ENCODE results near the gene GAS7.

DNA sequence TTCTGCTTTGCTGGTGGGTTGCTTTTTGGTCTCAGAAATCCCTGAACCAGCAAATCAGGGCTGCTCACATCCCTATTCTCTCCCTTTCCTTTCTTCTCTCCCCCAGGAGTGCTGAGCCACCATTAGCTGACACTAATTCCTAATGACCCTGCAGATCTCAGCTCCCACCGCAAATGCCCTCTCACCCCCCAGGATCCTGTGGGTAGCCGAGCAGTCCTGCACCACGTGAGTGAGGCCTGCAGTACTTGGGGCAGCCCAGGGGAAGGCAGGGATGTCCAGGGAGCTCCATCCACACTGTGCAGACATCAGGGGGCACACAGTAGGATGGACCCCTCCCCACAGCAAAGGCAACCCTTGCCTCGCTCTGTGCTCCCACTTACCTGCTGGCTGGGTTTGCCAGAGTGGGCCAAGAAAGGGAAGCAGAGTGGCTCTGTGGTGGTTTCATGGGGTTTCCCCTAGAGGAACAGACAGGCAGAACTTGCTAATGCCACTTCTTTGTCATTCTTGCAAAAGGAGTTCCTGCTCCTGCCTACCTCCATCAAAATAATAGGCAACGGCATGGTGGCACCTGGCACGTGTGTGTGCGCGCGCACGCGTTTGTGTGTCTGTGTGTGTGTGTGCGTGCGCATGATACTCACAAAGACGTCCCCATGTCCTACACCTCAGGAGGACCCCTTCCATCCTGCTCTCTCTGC lies 135.6 kb downstream of the GAS7 start:
- no peak for TF ChIP-seq FOXA1 (IDR thresholded peaks at IDR 0.05)
- no peak for TF ChIP-seq BHLHE40 (IDR thresholded peaks at IDR 0.05; ENCODE audit: borderline replicate concordance)
- TF ChIP-seq SP1 (IDR thresholded peaks at IDR 0.05), result no peak
- TF ChIP-seq ELF4 (IDR thresholded peaks at IDR 0.05), result no peak
- TF ChIP-seq, protein P1, sequence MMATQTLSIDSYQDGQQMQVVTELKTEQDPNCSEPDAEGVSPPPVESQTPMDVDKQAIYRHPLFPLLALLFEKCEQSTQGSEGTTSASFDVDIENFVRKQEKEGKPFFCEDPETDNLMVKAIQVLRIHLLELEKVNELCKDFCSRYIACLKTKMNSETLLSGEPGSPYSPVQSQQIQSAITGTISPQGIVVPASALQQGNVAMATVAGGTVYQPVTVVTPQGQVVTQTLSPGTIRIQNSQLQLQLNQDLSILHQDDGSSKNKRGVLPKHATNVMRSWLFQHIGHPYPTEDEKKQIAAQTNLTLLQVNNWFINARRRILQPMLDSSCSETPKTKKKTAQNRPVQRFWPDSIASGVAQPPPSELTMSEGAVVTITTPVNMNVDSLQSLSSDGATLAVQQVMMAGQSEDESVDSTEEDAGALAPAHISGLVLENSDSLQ (IDR thresholded peaks at IDR 0.05), result no peak
- TF ChIP-seq CTBP1 (IDR thresholded peaks at IDR 0.05; ENCODE audit: borderline replicate concordance), result no peak
- TF ChIP-seq FOXM1 (IDR thresholded peaks at IDR 0.05; ENCODE audit: borderline replicate concordance), result no peak
- TF ChIP-seq L3MBTL2 (conservative IDR thresholded peaks at IDR 0.05), result no peak
- no peak for TF ChIP-seq NFRKB (IDR thresholded peaks at IDR 0.05)
- no peak for TF ChIP-seq ZNF384 (IDR thresholded peaks at IDR 0.05)
- no peak for TF ChIP-seq SUZ12 (IDR thresholded peaks at IDR 0.05)
